T-helper 2 cell (primary cell): ENCODE measurements around the gene CPN1.
"Not testable (repeated sequence)": the region's sequence is repeated elsewhere in the genome, so short reads cannot be mapped to it uniquely, and the experiment has no call there.

Source experiments
- DNase-seq, 5 experiments: peaks; one replicate each; pipeline versions ENCODE4 v3.0.0 to v3.0.0-alpha.2; 2012 to 2022
- total RNA-seq, 2 donors: gene quantifications; one replicate each; lab custom pipeline; 2026; lab: John Stamatoyannopoulos, UW

CPN1 gene
- 0 to 0.07 reads per million in 2 donors for total RNA-seq

DNA sequence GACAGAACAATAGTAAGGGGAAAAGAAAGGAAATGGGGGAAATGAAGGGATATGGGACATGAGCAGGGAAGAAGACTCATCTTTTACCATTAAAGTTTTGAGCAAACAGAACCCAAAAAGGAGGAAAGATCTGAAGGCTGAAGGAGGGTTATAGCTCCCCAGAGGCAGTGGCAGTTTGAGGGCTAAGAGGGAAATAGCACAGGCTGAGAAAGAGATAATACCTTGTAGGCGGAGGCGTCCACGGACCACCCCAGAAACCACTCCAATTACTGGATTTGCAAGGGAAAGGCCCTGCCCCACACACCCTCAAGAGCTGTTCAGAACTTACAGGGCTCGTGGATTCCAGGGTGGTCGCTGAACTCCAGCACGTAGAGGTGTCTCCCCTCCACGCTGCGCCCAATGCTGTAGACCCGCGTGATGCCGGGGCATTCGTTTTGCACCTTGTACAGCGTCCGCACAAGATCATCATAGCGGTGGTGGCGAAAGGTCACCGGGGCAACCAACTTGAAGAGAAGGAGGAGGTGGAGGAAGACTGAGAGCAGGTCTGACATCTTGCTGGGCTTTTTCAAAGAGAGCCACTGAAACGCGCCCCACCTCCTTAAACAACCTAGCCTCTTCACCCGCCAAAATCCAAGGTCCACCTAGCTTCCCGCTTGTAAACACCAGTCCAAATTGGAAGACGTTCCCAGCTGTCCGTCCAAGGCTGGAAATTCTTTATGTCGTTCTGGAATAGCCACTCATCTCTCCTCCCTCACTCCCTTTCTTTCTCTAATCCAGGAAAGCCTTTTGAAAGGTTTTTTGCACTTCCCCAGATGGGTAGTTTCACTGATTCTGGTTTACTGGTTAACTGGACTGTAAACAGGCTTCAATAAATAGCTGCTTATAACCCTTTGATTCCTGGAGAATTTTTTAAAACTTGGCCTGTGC, at the start of gene CPN1:
Gene CPN1, minus strand, starts transcription at position 795 of the 927 bp plus-strand sequence. Its CDS starts 244 bp downstream, at position 551.
- DNase-seq: no peak

DNA sequence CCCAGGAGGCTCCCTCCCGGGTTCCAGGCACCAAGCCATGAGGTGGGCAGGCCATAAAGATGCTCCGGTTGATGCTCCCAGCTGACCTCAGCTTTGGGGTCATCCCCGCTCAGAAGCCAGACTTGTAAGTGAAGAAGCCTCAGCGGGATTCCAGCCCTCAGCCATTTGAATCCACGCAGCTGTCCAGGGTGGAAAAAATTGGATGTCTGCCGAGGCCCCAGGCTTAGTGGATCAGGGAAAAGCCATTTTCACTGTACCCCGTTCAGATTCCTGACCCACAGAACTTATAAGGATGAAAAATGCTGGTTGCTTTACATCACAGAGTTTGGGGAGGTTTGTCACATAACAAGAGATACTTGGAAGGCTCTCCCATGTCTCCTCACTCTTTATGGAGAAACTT, 49.2 kb upstream of the CPN1 start:
- no peak for DNase-seq

DNA sequence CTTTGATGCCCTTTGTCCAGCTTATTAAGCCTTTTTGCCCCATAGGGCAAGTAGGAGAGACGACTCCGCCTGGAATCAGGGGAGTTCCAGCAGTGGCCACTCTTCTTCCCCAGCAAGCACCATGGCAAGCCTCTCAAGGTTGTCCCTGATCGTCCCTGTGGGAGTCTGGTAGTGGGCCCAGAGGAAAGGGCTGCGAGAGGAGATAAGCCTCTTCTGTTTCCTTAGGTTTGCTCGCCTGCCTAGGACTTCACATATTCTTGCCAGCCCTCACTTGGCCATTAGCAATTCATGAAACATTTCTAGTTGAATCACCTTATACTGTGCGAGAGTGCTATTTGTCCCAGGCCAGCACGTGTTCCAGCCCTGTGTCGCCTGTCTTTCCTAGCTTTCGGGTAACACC, 47.8 kb upstream of the CPN1 start:
- DNase-seq: no peak

DNA sequence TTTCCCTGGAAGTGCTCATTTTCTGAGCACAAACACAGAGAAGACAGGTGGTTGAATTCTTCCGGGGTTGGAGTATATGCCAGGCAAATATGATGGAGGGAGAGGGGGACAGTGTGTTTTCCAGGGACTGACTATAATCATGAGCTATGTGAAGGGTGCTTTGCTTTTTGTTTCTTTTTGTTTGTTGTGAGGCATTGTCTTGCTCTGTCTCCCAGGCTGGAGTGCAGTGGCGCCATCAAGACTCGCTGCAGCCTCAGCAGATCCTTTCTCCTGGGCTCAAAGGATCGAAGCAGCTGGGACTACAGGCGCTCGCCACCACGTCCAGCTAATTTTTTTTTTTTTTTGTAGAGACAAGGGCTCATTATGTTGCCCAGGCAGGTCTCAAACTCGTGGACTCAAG, 47.3 kb upstream of the CPN1 start:
- no peak for DNase-seq

DNA sequence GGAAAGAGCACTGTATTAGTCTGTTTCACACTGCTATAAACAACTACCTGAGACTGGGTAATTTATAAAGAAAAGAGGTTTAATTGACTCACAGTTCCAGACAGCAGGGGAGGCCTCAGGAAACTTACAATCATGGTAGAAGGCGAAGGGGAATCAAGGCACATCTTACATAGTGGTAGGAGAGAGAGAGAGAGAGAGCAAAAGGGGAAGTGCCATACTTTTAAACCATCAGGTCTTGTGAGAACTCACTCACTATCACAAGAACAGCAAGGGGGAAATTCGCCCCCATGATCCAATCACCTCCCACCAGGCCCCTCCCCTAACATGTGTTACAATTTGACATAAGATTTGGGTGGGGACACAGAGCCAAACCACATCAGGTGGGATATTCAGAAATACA, 43.7 kb upstream of the CPN1 start:
- not testable (repeated sequence) for DNase-seq

DNA sequence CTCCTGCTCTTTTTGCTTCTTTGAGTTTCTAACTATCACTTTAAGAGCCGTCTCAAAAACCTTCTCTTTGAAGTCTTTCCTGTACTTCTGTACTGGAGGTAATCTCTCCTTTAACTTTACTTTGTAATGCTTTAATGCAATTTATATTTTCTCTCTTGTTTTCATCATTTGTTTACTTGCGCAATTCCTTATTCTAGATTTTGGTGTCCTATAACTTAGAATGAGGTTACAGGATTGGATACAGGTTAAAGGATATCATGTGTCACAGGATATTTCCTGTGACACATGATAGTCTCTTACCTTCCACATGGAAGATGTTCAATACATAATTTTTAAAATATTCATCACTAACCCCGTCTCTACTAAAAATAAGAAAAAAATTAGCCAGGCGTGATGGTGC, 42.4 kb upstream of the CPN1 start:
- DNase-seq: no peak

DNA sequence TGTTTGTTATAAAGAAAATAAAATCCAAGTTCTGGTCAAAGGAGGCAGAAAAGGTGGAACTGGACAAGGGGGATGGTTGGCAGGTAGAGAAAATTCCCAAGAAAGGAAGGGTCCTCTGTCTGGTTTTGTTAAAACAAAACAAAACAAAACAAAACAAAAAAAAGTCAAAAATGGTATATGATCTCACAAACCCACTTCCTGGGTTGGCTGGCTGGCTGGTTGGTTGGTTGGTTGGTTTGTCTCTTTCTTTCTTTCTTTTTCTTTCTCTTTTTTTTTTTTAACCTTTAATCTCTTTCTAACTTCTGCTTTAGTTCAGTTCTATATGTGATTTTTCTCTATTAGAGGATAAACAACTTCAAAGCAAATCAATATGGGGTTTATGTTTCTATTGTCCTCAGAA, 41.1 kb upstream of the CPN1 start:
- DNase-seq: peak in 1 of 5 experiments; percentile 46

DNA sequence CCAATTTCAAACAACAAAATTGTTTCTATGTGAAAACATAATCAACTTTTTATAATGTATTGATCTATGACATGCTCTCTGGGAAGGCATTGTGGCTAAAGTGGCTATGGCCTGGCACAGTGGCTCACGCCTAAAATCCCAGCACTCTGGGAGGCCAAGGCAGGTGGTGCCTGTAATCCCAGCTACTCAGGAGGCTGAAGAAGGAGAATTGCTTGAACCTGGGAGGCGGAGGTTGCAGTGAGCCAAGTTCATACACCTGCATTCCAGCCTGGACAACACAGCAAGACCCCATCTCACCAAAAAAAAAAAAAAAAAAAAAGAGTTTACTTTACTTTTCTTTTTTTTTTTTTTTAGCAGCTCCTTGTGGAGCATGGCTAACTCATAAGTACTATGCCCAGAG, 38.9 kb upstream of the CPN1 start:
- DNase-seq: no peak

DNA sequence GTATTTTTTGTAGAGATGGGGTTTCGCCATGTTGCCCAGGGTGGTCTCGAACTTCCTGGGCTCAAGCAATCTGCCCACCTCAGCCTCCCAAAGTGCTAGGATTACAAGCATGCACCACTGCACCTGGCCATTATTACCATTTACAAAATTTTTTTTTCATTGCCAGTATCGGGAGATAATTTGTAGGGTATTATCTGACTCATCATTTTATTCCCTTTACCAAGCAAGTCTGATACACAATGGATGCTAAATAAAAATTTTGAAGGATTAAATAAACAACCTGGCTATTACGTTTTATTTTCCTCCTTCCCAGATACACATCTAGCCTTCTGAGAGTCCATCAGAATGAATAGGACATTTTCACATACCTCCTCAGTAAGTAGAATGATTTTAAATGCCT, 38.1 kb upstream of the CPN1 start:
- no peak for DNase-seq

DNA sequence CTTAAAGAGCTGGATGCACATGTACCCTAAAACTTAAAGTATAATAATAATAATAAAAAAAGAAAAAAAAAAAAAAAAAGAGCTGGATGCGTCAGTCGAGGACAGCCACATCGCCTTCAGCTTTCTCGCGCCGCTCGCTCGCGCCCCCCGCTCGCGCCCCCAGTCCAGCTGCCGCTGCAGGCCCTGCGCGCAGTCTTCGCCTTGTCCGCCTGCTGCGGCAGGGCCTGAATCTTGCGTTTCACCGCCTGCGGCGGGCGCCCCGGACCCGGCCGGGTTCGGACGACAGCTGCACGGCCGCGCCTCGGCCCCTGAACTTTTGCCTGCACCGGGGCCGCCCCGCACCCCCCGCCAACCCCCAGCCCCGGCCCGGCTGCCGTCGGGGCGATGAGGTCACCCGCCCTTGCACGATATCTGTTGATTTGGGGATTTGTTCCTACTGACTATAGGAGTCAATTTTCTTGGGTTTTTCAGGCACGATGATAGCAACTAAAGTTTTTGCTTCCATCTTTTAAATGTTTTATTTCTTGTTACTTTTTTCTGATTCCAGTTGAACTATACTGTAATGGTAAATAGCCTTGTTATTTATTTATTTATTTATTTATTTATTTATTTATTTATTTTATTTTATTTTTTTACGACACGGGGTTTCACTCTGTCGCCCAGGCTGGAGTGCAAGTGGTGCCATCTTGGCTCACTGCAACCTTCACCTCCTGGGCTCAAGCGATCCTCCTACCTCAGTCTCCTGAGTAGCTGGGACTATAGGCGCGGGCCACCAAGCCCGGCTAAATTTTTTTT, 33.5 kb upstream of the CPN1 start:
- no peak for DNase-seq

DNA sequence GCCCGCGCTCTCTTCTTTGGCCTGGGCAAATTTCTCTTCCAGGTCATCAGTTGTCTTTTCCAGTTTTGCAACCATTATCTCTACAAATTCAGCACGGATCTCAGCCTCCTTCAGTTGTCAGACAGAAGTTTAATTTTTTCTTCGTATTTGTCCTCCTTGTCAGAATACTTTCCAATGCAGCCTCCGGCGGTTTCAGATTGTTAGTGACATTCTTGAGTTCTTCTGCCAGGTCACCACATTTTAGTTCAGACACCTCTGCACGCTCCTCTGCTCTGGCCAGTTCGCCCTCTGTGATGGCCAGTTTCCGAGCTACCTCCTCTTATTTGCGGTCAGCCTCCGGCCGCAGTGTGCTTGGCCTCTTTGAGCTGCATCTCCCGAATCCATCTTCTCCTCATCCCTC, 32.8 kb upstream of the CPN1 start:
- DNase-seq: no peak

DNA sequence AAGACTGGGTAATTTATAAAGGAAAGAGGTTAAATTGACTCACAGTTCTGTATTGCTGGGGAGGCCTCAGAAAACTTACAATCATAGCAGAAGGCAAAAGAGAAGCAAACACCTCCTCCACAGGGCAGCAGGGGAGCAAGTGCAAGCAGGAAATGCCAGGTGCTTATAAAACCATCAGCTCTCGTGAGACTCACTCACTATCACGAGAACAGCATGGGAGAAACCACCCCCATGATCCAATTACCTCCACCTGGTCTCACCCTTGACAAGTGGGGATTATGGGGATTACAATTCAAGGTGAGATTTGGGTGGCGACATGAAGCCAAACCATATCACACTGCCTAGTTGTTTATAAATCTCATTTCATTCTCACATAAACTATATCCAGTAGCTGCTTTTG, 28.0 kb upstream of the CPN1 start:
- DNase-seq: peak in 1 of 5 experiments; percentile 9

DNA sequence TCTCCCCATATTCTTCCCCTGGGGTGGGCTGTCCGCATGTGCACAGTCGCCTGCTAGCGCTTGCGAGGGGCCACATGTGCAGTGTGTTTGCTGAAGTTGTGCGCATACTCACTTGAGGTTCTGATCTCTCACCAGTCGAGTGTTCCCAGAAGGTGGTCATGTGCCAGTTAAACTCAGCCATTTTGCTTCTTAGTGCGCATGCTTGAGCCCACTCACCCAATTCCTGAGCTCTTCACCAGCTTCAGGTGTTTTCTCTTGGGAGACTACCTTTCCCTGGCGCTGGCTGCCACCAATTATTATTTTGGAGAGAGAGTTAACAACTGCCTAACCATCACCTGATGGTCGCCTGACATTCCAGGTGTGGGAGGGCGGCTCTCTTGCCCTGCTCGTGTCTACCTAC, 25.2 kb upstream of the CPN1 start:
- DNase-seq: no peak

DNA sequence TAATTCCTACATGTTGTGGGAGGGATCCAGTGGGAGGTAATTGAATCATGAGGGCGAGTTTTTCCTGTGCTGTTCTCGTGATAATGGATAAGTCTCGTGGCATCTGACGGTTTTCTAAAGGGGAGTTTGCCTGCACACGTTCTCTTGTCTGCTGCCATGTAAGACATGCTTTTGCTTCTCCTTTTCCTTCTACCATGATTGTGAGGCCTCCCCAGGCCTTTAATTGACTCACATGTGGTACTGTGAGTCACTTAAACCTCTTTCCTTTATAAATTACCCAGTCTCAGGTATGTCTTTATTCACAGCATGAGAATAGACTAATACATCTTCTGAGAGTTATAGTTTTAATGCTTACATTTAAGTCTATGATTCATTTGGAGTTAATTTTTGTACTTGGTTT, 22.6 kb upstream of the CPN1 start:
- DNase-seq: no peak

DNA sequence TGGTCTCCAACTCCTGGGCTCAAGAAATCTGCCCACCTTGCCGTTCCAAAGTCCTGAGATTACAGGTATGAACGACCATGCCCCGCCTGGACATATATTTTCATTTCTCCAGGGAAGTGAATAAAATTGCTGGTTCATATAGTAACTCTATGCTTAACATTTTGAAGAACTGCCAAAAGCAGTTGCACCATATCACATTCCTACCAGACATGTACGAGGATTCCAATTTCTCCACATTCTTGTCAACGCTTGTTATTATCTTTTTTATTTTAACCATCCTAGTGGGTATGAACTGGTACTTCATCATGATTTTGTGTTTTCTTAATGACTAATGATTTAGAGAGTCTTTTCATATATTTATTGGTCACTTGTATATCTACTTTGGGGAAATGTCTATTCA, 21.9 kb upstream of the CPN1 start:
- no peak for DNase-seq

DNA sequence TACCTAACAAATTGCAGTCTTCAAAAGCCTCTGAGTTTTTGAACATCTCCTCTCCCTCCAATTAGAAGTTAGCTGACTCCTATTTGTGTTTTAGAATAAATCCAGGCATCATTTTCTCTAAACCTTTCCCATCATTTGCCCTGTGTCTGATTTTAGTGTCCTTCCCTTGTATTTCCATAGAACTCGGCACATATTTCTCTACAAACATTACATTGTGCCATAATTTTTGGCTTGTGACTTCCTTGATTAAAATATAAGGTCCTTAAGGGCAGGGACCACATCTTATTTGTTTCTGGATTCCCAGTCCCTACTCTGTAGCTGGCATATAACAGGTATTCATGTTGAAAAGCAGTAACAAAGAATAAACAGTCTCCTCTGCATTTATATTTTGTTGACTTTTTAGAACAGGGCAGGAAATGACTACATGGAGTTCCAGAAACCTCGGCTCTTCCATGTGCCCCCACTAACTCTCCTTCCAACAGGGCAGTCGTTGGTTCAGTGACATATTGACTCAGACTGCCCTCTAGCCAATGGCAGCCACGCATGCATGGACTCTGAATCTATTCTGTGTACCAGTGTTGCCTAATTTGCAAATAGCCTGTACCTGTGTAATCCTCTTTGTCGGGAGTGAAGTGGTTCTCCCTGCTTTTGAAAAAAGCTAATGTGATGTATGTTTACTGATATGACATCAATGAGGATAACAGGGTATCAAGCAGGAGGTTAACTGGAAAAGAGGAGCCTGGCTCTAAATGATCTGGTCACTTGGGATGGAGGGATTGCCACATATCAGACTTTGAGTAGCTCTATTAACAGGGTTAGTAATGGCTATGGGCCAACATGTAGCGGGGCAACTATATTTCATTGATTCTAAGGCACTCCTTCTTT, 19.8 kb upstream of the CPN1 start:
- DNase-seq: no peak

DNA sequence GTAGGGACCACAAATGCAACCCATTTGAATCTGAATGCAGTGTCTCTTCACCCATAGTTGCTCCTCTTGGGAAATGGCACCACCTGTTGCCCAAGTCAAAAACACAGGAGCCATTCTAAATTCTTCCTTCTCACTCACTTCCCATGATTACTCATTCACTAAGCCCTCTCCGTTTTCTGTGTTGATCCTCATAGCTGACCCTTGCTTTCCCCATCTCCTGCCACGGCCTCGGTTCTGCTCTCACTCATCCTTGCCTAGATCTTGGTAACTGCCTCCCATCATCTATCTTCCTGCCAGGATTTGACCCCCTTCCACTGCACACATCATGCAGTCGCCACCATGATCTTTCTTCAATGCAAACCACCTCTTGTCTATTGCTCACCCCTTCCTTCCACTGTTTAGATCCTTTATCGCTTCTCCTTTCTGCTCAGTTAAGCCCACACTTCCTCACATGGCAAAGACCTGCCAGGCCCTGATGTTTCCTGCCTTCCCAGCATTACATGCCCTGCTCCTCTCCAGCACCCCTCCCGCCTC, 19.0 kb upstream of the CPN1 start:
- DNase-seq: no peak

DNA sequence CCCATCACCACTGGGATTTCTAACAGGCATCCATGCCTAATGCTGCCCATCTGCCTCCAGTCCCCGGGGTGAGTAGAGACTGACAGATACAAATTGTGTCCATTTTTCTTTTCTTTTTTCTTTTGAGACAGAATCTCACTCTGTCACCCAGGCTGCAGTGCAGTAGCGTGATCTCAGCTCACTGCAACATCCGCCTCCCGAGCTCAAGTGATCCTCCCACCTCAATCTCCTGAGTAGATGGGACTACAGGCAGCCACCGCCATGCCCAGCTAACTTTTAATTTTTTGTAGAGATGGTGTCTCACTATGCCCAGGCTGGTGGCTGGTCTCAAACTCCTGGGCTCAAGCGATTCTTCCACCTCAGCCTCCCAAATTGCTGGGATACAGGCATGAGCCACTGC, 7.6 kb upstream of the CPN1 start:
- DNase-seq: no peak

DNA sequence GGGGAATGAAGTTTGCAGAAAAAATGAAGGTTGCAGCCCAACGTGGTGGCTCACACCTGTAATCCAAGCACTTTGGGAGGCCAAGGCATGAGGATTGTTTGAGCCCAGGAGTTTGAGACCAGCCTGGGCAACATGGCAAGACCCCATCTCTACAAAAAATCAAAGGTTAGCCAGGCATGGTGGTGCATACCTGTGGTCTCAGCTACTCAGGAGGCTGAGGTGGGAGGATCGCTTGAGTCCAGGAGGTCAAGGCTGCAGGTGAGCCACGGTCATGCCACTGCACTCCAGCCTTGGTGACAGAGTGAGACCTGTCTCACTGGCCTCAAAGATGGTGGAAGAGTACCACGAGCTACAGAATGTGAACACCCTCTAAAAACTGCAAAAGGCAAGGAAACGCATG, 5.0 kb upstream of the CPN1 start:
- DNase-seq: not testable (repeated sequence)

DNA sequence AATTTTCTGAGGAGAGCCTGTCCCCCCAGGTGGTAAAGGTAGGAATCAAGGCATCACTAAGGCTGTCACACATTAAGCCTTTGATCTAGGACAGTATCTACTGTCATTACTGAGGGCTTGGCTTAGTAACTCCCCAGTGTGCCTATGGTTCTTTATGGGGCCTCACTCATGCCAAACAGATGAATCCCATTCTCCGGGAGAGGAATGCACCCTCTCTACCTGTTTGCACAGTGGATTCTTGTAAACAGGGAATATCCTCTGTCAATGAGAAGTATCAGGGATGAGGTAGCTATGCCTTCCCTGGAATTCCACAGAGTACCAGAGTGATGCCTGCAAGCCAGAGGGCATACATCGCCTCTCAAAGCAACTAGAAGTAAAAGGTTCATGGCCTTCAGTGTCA, 3.9 kb upstream of the CPN1 start:
- DNase-seq: no peak

DNA sequence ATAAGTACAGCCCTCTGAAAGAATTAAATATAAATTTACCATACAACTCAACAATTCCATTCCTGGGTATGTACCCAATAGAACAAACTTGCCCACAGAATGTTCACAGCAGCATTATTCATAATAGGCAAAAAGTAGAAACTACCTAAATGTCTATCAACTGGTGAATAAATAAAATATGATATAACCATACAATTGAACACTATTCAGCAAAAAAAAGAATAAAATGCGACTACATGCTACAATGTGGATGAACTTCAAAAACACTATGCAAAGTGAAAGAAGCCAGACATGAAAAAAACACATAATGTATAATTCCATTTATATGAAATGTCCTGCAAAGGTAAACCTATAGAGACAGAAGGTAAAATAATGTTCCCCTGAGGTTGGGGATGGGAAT, 2.0 kb upstream of the CPN1 start:
- DNase-seq: no peak

DNA sequence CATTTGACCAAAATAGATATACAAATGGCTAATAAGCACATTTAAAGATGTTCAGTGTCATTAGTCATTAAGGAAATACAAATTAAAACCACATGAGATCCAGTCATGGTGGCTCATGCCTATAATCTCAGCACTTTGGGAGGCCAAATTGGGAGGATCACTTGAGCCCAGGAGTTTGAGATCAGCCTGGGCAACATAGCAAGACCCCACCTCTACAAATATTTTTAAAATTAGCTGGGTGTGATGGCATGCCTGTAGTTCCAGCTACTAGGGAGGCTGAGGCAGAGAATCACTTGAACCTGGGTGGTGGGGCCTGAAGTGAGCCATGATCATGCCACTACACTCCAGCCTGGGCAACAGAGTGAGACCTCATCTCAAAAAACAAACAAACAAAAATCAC, 607 bp upstream of the CPN1 start:
- not testable (repeated sequence) for DNase-seq

DNA sequence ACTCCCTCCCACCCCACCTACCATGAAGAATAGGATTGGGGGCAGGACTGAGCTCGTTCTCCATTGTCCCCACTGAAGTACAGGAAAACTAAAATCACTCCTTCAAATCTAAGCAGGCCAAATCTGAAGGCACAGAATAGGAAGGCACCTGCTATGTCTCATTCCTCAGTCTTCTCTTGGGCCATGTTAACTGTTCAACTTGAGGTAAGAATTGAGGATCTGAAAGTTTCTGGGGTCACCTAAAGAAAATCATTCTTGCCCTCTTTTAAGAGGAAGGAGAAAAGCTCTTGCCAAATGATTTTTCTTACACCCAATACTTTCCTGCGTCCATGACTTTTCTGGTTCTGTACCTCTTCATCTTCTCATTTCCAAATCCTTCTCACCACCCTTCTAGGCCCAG, 4.9 kb downstream of the CPN1 start:
- no peak for DNase-seq
